ENCODE measurements around the gene WNT7A. TPM values are rescaled to one million over a fixed set of nuclear protein-coding genes. Genes with fewer than 3 reads are reported as not detected.

The WNT7A gene
- total RNA-seq, 1 experiment from 2014 or later: not detected

GRCh38 chr3:13868844-13869724 is 10.8 kb downstream of the WNT7A start:
- peaks cover 31 to 33% of the 10 kb centered on the region in 2 experiments for H3K4me1 Mint-ChIP-seq
- peaks cover 84% of the 10 kb centered on the region for H3K27me3 Mint-ChIP-seq (ENCODE audit: low read depth)
- Histone ChIP-seq H3K4me2 (ENCODE audit: insufficient read depth, insufficient read length, low read length) (no peak overlapping the region), H2BK15ac (ENCODE audit: low read depth, low read length) (no peak overlapping the region), H4K8ac (replicated peaks; ENCODE audit: insufficient read length, low read depth, low read length) (no peak overlapping the region), H2BK120ac (ENCODE audit: low read depth, low read length, poor library complexity, severe bottlenecking) (no peak overlapping the region), H3K9ac (ENCODE audit: extremely low read depth, insufficient read length, low read length) (no peak overlapping the region), H2AK5ac (ENCODE audit: insufficient read length, low read length) (no peak overlapping the region), H3K79me2 (ENCODE audit: insufficient read depth, low read length) (no peaks in the 10 kb centered on the region), H4K91ac (ENCODE audit: insufficient read length, low read depth, low read length) (no peak overlapping the region), H3K23me2 (ENCODE audit: insufficient read length, low read depth, low read length, poor library complexity, severe bottlenecking) (no peaks in the 10 kb centered on the region), H3K27me3 (ENCODE audit: insufficient read depth, low read length) (no peaks in the 10 kb centered on the region; the same call in 1 of the 2 replicates), H3K14ac (ENCODE audit: insufficient read depth, low read length) (no peak overlapping the region), H3K4ac (ENCODE audit: low read depth, low read length) (no peak overlapping the region), H2AFZ (ENCODE audit: low read length) (no peak overlapping the region), H3K27ac (ENCODE audit: insufficient read length, low read depth, low read length) (no peak overlapping the region), H3K23ac (ENCODE audit: insufficient read length, low read depth, low read length) (no peak overlapping the region), H3T11ph (ENCODE audit: low read length) (no peak overlapping the region), H2BK12ac (ENCODE audit: insufficient read length, low read depth, low read length) (no peak overlapping the region), H3K18ac (ENCODE audit: insufficient read length, low read depth, low read length) (no peak overlapping the region), H3K9me3 (ENCODE audit: control insufficient read depth, low read depth, low read length) (no peaks in the 10 kb centered on the region), H3K79me1 (ENCODE audit: insufficient read depth, low read depth, low read length, poor library complexity, severe bottlenecking) (no peaks in the 10 kb centered on the region), H2BK20ac (ENCODE audit: low read depth, low read length, poor library complexity, severe bottlenecking) (no peak overlapping the region), H4K5ac (ENCODE audit: insufficient read length, low read depth, low read length) (no peak overlapping the region), H3K4me1 (ENCODE audit: insufficient read depth, low read length) (peaks cover 4% of the 10 kb centered on the region; the same call in 1 of the 2 replicates), H3K56ac (ENCODE audit: insufficient read length, low read depth, low read length) (no peak overlapping the region), H2BK5ac (ENCODE audit: insufficient read length, low read length) (no peak overlapping the region), H4K20me1 (ENCODE audit: control insufficient read depth, insufficient read depth, insufficient read length) (peaks cover 2% of the 10 kb centered on the region)
- H3K27ac Mint-ChIP-seq: no peak overlapping the region
- TF ChIP-seq, protein P1, sequence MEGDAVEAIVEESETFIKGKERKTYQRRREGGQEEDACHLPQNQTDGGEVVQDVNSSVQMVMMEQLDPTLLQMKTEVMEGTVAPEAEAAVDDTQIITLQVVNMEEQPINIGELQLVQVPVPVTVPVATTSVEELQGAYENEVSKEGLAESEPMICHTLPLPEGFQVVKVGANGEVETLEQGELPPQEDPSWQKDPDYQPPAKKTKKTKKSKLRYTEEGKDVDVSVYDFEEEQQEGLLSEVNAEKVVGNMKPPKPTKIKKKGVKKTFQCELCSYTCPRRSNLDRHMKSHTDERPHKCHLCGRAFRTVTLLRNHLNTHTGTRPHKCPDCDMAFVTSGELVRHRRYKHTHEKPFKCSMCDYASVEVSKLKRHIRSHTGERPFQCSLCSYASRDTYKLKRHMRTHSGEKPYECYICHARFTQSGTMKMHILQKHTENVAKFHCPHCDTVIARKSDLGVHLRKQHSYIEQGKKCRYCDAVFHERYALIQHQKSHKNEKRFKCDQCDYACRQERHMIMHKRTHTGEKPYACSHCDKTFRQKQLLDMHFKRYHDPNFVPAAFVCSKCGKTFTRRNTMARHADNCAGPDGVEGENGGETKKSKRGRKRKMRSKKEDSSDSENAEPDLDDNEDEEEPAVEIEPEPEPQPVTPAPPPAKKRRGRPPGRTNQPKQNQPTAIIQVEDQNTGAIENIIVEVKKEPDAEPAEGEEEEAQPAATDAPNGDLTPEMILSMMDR (conservative IDR thresholded peaks at IDR 0.05): no peak
- WGBS (ENCODE audit: extremely low coverage, insufficient read length, low lambda C conversion rate): 100% methylated on average over 1 of the region's 2 CpGs
- peaks cover 0 to 6% of the 10 kb centered on the region in 2 experiments for H3K9me3 Mint-ChIP-seq
- H3K4me3 Mint-ChIP-seq: no peak overlapping the region
- DNase-seq: no peak
- no peaks in the 10 kb centered on the region; a peak in 3 of 7 replicates for H3K36me3 Mint-ChIP-seq (ENCODE audit: insufficient read depth in 1 of 3, low read depth in 3 of 3)

Data from H9 (cell line).